ENCODE data around the gene PRXL2B.

PRXL2B gene

GRCh38 chr1:2605509-2606395, 19.2 kb downstream of the PRXL2B start:
- H3K4me3 Mint-ChIP-seq, result no peak overlapping the region

GRCh38 chr1:2606396-2606880, 19.9 kb downstream of the PRXL2B start:
- H3K4me1 Mint-ChIP-seq, result peaks cover 8% of the 10 kb centered on the region

More at GRCh38 chr1:2605509-2606395, 19.2 kb downstream of the PRXL2B start:
- H3K27me3 Mint-ChIP-seq (ENCODE audit: low read depth), result peaks cover 23% of the 10 kb centered on the region
- TF ChIP-seq CTCF (IDR thresholded peaks at IDR 0.05; ENCODE audit: unreplicated experiment in 3 of 3), result no peak
- H3K36me3 Mint-ChIP-seq (ENCODE audit: low read depth), result no peaks in the 10 kb centered on the region
- H3K9me3 Mint-ChIP-seq, result no peaks in the 10 kb centered on the region
- H3K4me1 Mint-ChIP-seq, result peaks cover 8% of the 10 kb centered on the region
- H3K27ac Mint-ChIP-seq, result no peak overlapping the region

GRCh38 chr1:2606881-2607621, 20.5 kb downstream of the PRXL2B start:
- no peak for TF ChIP-seq CTCF (IDR thresholded peaks at IDR 0.05; ENCODE audit: unreplicated experiment in 3 of 3)
- Mint-ChIP-seq H3K9me3 (no peaks in the 10 kb centered on the region), H3K36me3 (ENCODE audit: low read depth) (no peaks in the 10 kb centered on the region), H3K4me3 (no peak overlapping the region), H3K27me3 (ENCODE audit: low read depth) (peaks cover 12% of the 10 kb centered on the region), H3K27ac (peak overlapping the region in 2 of 3 experiments; percentile 54 to 60), H3K4me1 (peaks cover 8% of the 10 kb centered on the region)

More at GRCh38 chr1:2606396-2606880, 19.9 kb downstream of the PRXL2B start:
- no peaks in the 10 kb centered on the region for H3K9me3 Mint-ChIP-seq
- H3K4me3 Mint-ChIP-seq, result no peak overlapping the region
- H3K27ac Mint-ChIP-seq, result no peak overlapping the region
- H3K36me3 Mint-ChIP-seq (ENCODE audit: low read depth), result no peaks in the 10 kb centered on the region
- TF ChIP-seq CTCF (IDR thresholded peaks at IDR 0.05; ENCODE audit: unreplicated experiment in 3 of 3), result no peak
- peaks cover 18% of the 10 kb centered on the region for H3K27me3 Mint-ChIP-seq (ENCODE audit: low read depth)

GRCh38 chr1:2607641-2608091, 21.1 kb downstream of the PRXL2B start:
- no peaks in the 10 kb centered on the region for H3K36me3 Mint-ChIP-seq (ENCODE audit: low read depth)
- no peaks in the 10 kb centered on the region for H3K9me3 Mint-ChIP-seq
- peak overlapping the region in 2 of 3 experiments; percentile 54 to 60 for H3K27ac Mint-ChIP-seq
- TF ChIP-seq CTCF (IDR thresholded peaks at IDR 0.05; ENCODE audit: unreplicated experiment in 3 of 3), result no peak
- H3K27me3 Mint-ChIP-seq (ENCODE audit: low read depth), result peaks cover 6% of the 10 kb centered on the region
- no peak overlapping the region for H3K4me3 Mint-ChIP-seq
- peaks cover 8% of the 10 kb centered on the region for H3K4me1 Mint-ChIP-seq

GRCh38 chr1:2609319-2610035, 22.9 kb downstream of the PRXL2B start:
- no peak overlapping the region for H3K4me3 Mint-ChIP-seq
- peaks cover 8% of the 10 kb centered on the region for H3K4me1 Mint-ChIP-seq
- H3K27ac Mint-ChIP-seq, result no peak overlapping the region
- H3K27me3 Mint-ChIP-seq (ENCODE audit: low read depth), result peaks cover 4% of the 10 kb centered on the region
- TF ChIP-seq CTCF (IDR thresholded peaks at IDR 0.05; ENCODE audit: unreplicated experiment in 3 of 3), result no peak
- H3K36me3 Mint-ChIP-seq (ENCODE audit: low read depth), result no peaks in the 10 kb centered on the region
- peaks cover 11% of the 10 kb centered on the region for H3K9me3 Mint-ChIP-seq

All from nephron (organoid).